Loucy (cell line): ENCODE data around the gene SDC3.

Experiments used
- EZH2phosphoT487 ChIP-seq: fragments of 200-600 bp; IDR thresholded peaks from 2 replicates; pipeline ENCODE4 v1.6.1; 2018; ENCODE audit warnings: antibody characterized with exemption, mild to moderate bottlenecking, moderate library complexity, borderline replicate concordance
- TF ChIP-seq, protein P1 (sequence below): fragments of 200-600 bp; sonication (generic); conservative IDR thresholded peaks from 2 replicates; pipeline ENCODE4 v1.5.1; 2014; ENCODE audit warnings: mild to moderate bottlenecking, antibody characterized with exemption, low read length

GRCh38 chr1:30950700-30951099 is 42.1 kb upstream of the SDC3 start:
- TF ChIP-seq, protein P1, sequence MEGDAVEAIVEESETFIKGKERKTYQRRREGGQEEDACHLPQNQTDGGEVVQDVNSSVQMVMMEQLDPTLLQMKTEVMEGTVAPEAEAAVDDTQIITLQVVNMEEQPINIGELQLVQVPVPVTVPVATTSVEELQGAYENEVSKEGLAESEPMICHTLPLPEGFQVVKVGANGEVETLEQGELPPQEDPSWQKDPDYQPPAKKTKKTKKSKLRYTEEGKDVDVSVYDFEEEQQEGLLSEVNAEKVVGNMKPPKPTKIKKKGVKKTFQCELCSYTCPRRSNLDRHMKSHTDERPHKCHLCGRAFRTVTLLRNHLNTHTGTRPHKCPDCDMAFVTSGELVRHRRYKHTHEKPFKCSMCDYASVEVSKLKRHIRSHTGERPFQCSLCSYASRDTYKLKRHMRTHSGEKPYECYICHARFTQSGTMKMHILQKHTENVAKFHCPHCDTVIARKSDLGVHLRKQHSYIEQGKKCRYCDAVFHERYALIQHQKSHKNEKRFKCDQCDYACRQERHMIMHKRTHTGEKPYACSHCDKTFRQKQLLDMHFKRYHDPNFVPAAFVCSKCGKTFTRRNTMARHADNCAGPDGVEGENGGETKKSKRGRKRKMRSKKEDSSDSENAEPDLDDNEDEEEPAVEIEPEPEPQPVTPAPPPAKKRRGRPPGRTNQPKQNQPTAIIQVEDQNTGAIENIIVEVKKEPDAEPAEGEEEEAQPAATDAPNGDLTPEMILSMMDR = no peak
- TF ChIP-seq EZH2phosphoT487 = no peak
